ENCODE measurements around the gene PRKCB.

PRKCB gene

DNA sequence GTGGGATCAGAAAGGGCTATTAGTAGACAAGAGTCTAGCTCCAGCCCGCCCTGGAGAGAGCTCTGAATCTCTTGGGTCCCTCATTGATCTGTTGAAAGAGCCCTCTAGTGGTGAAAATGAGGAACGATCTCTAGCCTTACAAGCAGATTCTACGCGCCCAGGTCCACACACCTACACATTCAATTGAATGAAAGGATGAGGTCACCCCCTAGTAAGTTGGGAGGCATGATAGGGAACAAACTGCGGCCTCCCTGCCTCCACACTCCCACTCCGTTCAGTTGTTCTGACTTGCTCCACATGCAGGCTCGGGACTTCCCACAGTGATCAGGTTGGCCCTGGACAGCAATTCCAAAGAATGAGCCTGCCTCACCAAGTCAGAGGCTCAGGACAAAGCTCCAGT is 417.4 kb downstream of the PRKCB start:
- DNase-seq (ENCODE audit: low read depth), result peak; percentile 0

DNA sequence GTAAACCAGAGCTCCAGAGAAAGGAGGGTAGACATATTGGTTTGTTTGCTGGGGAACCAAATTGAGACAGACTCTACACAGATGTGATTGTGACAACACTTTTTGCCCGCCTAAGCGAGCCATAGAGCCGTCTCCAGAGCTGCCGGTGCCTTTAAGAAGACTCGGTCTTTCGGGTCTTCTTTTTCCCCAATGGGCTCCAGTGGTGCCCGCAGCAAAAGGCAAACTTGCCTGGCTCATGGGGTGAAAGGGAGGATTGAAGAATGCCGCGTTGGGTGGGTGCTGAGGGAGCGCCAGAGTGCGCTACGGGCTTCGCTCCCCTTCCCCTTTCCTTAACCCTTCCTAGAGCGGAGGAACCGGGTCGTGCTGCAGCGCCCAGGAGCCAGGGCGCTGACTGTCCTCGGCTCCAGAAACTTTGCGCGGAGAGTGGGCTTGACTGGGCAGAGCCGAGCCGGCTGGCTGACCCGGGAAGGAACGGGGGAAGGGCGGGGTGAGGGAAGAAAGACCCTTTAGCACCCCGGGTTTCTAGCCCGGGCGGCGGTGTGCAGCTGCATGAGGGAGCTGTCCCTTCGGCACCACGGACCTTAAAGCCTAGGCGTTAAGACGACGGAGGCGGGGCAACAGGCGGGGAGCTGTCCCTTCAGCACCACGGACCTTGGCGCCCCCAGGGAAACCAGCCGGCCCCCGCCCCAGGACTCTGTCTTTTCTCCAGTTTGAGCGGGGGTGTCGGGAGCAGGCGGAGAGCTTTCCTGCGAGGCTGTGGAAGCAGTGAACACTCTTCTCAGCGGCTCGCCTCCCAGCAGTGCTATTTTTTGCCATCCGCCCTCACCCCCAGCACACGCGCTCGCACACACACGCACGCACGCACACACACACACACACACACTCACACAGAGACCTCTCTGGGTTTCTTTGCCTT is 419.9 kb downstream of the PRKCB start, which contains the start of gene CACNG3:
Gene CACNG3 (plus strand): TSS at position 880 of the 916 bp plus-strand sequence. CDS start 420 bp downstream, outside the sequence.
- DNase-seq (ENCODE audit: low read depth), result no peak

DNA sequence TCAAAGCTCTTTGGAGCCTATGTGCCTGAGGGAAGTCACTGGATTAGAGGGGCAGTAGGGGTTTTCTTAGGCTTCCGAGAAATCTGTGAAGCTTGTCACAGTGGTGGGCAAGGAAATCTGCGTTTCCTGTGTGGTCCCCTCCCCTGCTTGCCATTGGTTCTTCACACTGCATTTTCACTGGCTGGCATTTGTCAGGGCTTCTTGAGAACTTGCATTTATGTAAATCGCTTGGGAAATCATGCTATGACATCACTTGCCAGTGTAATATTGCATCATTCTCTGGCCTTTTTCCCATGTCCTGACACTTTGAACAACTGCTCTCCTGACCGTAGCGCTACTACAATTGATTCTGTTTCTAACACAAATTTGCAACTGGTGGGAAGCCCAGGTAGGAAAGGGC is 422.2 kb downstream of the PRKCB start:
- no peak for DNase-seq (ENCODE audit: low read depth)

DNA sequence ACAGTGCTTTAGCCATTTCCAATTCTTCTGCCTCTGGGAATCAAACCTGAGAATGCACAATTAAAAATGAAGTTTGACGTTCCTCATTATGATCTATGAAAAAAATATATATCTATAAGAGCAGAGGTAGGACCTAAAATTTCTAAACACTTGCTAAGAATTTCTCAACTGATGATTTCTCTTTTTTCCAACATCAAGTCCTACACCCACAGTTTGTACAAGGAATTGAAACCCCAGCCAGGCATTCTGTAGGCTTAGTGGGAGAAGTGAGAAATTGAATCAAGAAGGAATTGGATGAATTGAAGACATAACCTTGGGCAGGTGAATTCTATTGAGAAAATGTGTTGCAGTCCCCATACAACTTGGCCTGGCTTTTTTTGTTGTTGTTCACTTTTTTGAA is 423.0 kb downstream of the PRKCB start:
- DNase-seq (ENCODE audit: low read depth), result no peak

DNA sequence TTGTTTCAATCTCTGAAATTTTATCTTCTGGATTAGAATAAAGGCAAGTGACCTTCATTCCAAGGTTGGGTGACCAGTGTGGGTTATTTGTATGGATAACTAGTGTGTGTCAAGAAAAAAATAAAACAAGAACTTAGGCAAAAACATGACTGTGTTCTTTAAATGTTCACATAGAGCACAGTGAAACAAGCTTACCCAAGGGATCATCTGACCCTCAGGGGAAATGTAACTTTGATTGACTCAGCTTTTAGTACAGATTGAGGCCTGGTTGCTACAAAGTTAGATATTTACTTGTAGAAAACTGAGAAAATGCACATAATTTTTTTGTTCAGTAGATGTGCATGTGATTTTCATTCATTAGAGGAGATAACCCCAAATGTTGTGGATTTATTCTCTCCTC is 427.0 kb downstream of the PRKCB start:
- no peak for DNase-seq (ENCODE audit: low read depth)

All from GM04503 (cell line).